T-helper 1 cell treated with Interleukin-12 subunit alpha and Interleukin-12 subunit beta and Interleukin-4 antibody, amounts not matched to agents 30 μg/mL and 1 μg/mL, for 36 hours (primary cell): Measurements from ENCODE around the gene ATP2C1.
A peak's percentile ranks its signal among the peaks of the same experiment; 100 is the strongest.
"Not testable (repeated sequence)": the region's sequence is repeated elsewhere in the genome, so short reads cannot be mapped to it uniquely, and the experiment has no call there.

Experiments
- H3K27ac Mint-ChIP-seq: one replicate; pipeline ENCODE4 v1.8.0; 2021; ENCODE audit warnings: mild to moderate bottlenecking, mixed read lengths
- H3K27me3 Mint-ChIP-seq: one replicate; pipeline ENCODE4 v1.8.0; 2021; ENCODE audit warnings: low read depth, mixed read lengths
- H3K36me3 Mint-ChIP-seq: one replicate; pipeline ENCODE4 v1.8.0; 2021; ENCODE audit warnings: low read depth, mixed read lengths
- H3K4me1 Mint-ChIP-seq: one replicate; pipeline ENCODE4 v1.8.0; 2021; ENCODE audit warnings: low read depth, mixed read lengths
- H3K4me3 Mint-ChIP-seq: one replicate; pipeline ENCODE4 v1.8.0; 2021; ENCODE audit warnings: mild to moderate bottlenecking, moderate library complexity, mixed read lengths
- H3K9me3 Mint-ChIP-seq: one replicate; pipeline ENCODE4 v1.8.0; 2021; ENCODE audit warnings: mixed read lengths

ATP2C1 gene

DNA sequence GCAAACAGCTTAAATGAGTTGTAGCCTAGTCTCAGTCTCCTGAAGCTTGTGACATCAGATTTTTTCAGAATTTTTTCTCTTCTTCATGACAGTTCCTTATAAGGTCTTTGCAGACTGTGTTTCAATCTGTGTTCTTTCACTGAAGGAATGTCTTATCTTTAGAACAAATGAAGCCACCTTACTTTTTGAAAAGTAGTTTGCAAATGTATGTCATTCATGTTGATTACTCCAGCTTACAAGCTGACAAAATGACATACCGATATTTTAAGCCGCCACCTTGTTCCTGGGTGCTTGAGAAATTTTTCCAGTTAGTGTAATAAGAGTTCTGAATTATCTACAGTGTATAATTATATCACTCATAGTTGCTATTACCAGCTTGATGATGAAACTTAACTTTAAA, 75.7 kb downstream of the ATP2C1 start:
- Mint-ChIP-seq H3K4me1 (peaks cover 4% of the 10 kb centered on the region), H3K4me3 (no peak overlapping the region), H3K36me3 (peaks cover 39% of the 10 kb centered on the region), H3K9me3 (no peaks in the 10 kb centered on the region), H3K27me3 (no peaks in the 10 kb centered on the region), H3K27ac (no peak overlapping the region)

DNA sequence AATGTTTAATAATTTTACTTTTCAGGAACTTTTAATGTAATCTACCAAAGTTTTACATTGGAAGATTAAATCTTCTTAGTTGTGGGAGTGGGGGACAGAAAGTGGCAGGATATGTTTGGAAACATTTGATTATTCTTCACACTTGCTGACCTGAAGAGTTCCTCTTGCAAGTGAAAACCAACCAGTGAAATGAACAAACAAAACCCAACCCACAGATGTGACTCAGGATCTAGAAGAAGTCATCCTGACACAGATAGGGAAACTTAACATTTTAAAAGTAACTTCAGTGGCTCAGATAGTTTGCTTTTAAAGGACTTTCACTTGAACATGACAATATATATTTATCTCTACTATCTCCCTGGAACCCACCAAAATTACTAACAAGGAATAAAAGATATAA, 77.3 kb downstream of the ATP2C1 start:
- no peaks in the 10 kb centered on the region for H3K27me3 Mint-ChIP-seq
- no peak overlapping the region for H3K4me3 Mint-ChIP-seq
- H3K36me3 Mint-ChIP-seq = peaks cover 37% of the 10 kb centered on the region
- H3K9me3 Mint-ChIP-seq = no peaks in the 10 kb centered on the region
- peaks cover 4% of the 10 kb centered on the region for H3K4me1 Mint-ChIP-seq
- H3K27ac Mint-ChIP-seq = no peak overlapping the region

GRCh38 chr3:130972592-130972991, 78.7 kb downstream of the ATP2C1 start:
- H3K4me1 Mint-ChIP-seq, H3K27me3 Mint-ChIP-seq, H3K27ac Mint-ChIP-seq, H3K4me3 Mint-ChIP-seq, H3K9me3 Mint-ChIP-seq: not testable (repeated sequence)
- peaks cover 32% of the 10 kb centered on the region for H3K36me3 Mint-ChIP-seq

GRCh38 chr3:130973406-130973805, 79.5 kb downstream of the ATP2C1 start:
- Mint-ChIP-seq H3K27me3 (no peaks in the 10 kb centered on the region), H3K4me1 (peaks cover 4% of the 10 kb centered on the region), H3K4me3 (no peak overlapping the region), H3K36me3 (peaks cover 28% of the 10 kb centered on the region), H3K9me3 (no peaks in the 10 kb centered on the region), H3K27ac (no peak overlapping the region)

GRCh38 chr3:130974201-130974600, 80.3 kb downstream of the ATP2C1 start:
- peaks cover 4% of the 10 kb centered on the region for H3K4me1 Mint-ChIP-seq
- H3K36me3 Mint-ChIP-seq = peaks cover 28% of the 10 kb centered on the region
- H3K27ac Mint-ChIP-seq = no peak overlapping the region
- H3K9me3 Mint-ChIP-seq = no peaks in the 10 kb centered on the region
- H3K27me3 Mint-ChIP-seq = no peaks in the 10 kb centered on the region
- H3K4me3 Mint-ChIP-seq = no peak overlapping the region

- Mint-ChIP-seq H3K27ac (no peak overlapping the region), H3K27me3 (no peaks in the 10 kb centered on the region)
Observed at GRCh38 chr3:130975251-130975650, 81.4 kb downstream of the ATP2C1 start.

DNA sequence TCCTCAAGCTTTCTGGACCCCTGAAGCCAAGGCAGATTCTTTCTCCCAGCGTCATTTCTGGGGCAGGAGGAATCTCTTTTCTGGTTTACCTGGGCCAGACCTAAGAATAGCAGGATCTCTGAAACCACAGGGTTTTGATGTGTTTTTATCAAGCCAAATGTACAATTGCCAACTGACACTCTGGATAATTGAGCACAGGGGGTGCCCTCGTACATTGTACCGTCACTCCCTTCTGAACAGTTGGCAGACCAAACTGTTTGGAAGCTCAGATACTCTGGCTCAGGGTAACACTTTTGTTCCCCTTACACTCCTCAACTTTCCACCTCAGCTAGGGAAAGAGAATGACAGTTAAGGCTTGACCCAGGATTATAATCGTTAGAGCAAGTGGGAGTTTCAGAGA, 82.8 kb downstream of the ATP2C1 start:
- H3K27me3 Mint-ChIP-seq = no peaks in the 10 kb centered on the region
- no peaks in the 10 kb centered on the region for H3K4me1 Mint-ChIP-seq
- H3K9me3 Mint-ChIP-seq = no peaks in the 10 kb centered on the region
- H3K27ac Mint-ChIP-seq = no peak overlapping the region
- peaks cover 21% of the 10 kb centered on the region for H3K36me3 Mint-ChIP-seq
- H3K4me3 Mint-ChIP-seq = no peak overlapping the region

More at GRCh38 chr3:130975251-130975650, 81.4 kb downstream of the ATP2C1 start:
- Mint-ChIP-seq H3K4me1 (peaks cover 4% of the 10 kb centered on the region), H3K9me3 (no peaks in the 10 kb centered on the region), H3K4me3 (no peak overlapping the region), H3K36me3 (peaks cover 24% of the 10 kb centered on the region)

- no peaks in the 10 kb centered on the region for H3K9me3 Mint-ChIP-seq
- peaks cover 13% of the 10 kb centered on the region for H3K36me3 Mint-ChIP-seq
- H3K27ac Mint-ChIP-seq = no peak overlapping the region
- H3K4me1 Mint-ChIP-seq = no peaks in the 10 kb centered on the region
- H3K4me3 Mint-ChIP-seq = no peak overlapping the region
- H3K27me3 Mint-ChIP-seq = no peaks in the 10 kb centered on the region
Observed at GRCh38 chr3:130979117-130979516, 85.2 kb downstream of the ATP2C1 start.

DNA sequence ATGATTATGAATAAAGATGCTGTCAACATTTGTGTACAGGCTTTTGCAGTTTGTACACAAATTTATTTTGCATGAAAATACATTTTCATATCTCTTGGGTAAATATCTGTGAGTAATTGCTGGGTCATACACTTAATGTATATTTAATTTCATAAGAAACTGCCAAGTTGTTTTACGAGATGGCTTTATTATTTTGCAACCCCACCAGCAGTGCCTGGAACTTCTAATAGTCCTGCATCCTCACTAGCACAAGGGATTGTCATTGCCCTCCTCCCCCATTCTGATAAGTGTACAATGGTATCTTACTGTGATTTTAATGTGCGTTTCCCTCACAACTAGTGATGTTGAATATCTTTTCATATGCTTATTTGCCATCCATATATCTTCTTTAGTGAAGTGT, 87.6 kb downstream of the ATP2C1 start:
- H3K36me3 Mint-ChIP-seq = peaks cover 13% of the 10 kb centered on the region
- no peaks in the 10 kb centered on the region for H3K4me1 Mint-ChIP-seq
- no peaks in the 10 kb centered on the region for H3K27me3 Mint-ChIP-seq

DNA sequence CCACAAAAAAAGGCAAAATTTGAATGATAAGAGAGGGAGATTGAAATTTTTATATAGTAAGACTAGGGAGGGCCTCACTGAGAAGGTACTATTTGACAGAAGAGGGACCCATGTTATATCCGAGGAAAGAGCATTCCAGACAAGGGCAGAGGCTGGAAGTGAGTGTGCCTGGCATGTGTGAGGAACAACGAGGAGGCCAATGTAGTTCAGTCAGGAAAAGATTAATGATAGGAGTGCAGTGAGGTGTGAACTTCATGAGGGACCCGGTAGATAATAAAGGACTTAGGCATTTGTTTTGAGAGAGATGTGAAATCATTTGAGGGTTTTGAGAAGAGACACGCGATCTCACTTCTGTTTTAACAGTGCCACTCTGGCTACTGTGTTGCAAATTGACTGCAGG, 96.4 kb downstream of the ATP2C1 start:
- Mint-ChIP-seq H3K4me1 (peaks cover 3% of the 10 kb centered on the region), H3K4me3 (no peak overlapping the region), H3K27me3 (no peaks in the 10 kb centered on the region), H3K27ac (no peak overlapping the region), H3K9me3 (no peaks in the 10 kb centered on the region), H3K36me3 (peaks cover 22% of the 10 kb centered on the region)

More for the DNA sequence above, 87.6 kb downstream of the ATP2C1 start:
- Mint-ChIP-seq H3K27ac (no peak overlapping the region), H3K9me3 (no peaks in the 10 kb centered on the region), H3K4me3 (no peak overlapping the region)

GRCh38 chr3:130991126-130991525, 97.2 kb downstream of the ATP2C1 start:
- Mint-ChIP-seq H3K27me3 (no peaks in the 10 kb centered on the region), H3K4me1 (peaks cover 3% of the 10 kb centered on the region), H3K36me3 (peaks cover 22% of the 10 kb centered on the region), H3K27ac (no peak overlapping the region), H3K9me3 (no peaks in the 10 kb centered on the region), H3K4me3 (no peak overlapping the region)

- peaks cover 22% of the 10 kb centered on the region for H3K36me3 Mint-ChIP-seq
- no peak overlapping the region for H3K4me3 Mint-ChIP-seq
- no peaks in the 10 kb centered on the region for H3K27me3 Mint-ChIP-seq
- peaks cover 3% of the 10 kb centered on the region for H3K4me1 Mint-ChIP-seq
- H3K27ac Mint-ChIP-seq = no peak overlapping the region
- no peaks in the 10 kb centered on the region for H3K9me3 Mint-ChIP-seq
Observed at GRCh38 chr3:130992344-130992743, 98.5 kb downstream of the ATP2C1 start.

GRCh38 chr3:130997289-130997688, 103.4 kb downstream of the ATP2C1 start:
- Mint-ChIP-seq H3K27me3 (no peaks in the 10 kb centered on the region), H3K4me1 (no peaks in the 10 kb centered on the region), H3K9me3 (no peaks in the 10 kb centered on the region), H3K4me3 (no peak overlapping the region), H3K36me3 (peaks cover 9% of the 10 kb centered on the region), H3K27ac (no peak overlapping the region)

DNA sequence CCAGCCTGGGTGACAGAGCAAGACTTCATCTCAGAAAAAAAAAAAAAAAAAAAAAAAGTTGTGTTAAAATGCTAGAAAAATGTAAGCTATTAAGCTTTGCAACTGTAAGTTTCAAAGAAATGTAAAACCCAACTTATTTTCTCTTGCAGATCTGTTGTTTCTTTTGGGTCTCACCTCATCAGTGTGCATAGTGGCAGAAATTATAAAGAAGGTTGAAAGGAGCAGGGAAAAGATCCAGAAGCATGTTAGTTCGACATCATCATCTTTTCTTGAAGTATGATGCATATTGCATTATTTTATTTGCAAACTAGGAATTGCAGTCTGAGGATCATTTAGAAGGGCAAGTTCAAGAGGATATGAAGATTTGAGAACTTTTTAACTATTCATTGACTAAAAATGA, 107.2 kb downstream of the ATP2C1 start:
- Mint-ChIP-seq H3K27me3 (no peaks in the 10 kb centered on the region), H3K4me3 (no peak overlapping the region), H3K27ac (no peak overlapping the region), H3K9me3 (no peaks in the 10 kb centered on the region), H3K36me3 (peaks cover 21% of the 10 kb centered on the region), H3K4me1 (peaks cover 13% of the 10 kb centered on the region)

DNA sequence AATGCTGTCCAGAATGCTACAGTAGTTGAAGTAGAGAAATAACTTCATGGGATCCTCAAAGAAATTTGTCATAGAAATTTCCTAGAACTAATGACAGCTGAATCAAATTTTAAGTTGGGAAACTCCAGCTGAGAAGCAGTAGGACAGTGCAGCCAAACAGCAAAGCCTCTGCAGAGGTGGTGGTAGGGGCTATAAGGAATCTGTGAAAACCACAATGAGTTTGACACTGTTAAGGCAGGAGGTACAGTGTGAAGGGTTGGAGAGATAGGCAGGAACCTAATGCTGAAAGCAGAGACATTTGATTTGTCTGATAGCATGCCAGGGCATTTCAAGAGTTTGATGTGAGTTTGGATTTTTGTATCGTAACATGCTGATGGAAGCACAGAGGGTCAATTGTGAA, 110.7 kb downstream of the ATP2C1 start:
- peak overlapping the region; percentile 0 for H3K27ac Mint-ChIP-seq
- no peaks in the 10 kb centered on the region for H3K27me3 Mint-ChIP-seq
- no peak overlapping the region for H3K4me3 Mint-ChIP-seq
- H3K4me1 Mint-ChIP-seq = peaks cover 13% of the 10 kb centered on the region
- H3K36me3 Mint-ChIP-seq = peaks cover 26% of the 10 kb centered on the region
- H3K9me3 Mint-ChIP-seq = no peaks in the 10 kb centered on the region

GRCh38 chr3:131007256-131007655, 113.4 kb downstream of the ATP2C1 start:
- H3K27ac Mint-ChIP-seq = no peak overlapping the region
- no peak overlapping the region for H3K4me3 Mint-ChIP-seq
- peaks cover 13% of the 10 kb centered on the region for H3K4me1 Mint-ChIP-seq
- H3K9me3 Mint-ChIP-seq = no peaks in the 10 kb centered on the region
- H3K27me3 Mint-ChIP-seq = no peaks in the 10 kb centered on the region
- peaks cover 35% of the 10 kb centered on the region for H3K36me3 Mint-ChIP-seq
